ENCODE results near the gene OSBPL2. TPM values are rescaled to one million over a fixed set of nuclear protein-coding genes. Genes with fewer than 3 reads are reported as not detected.

The OSBPL2 gene
- total and polyA plus RNA-seq, 4 donors, result 9.9 to 19.7 (median 12.3) TPM

GRCh38 chr20:62202676-62203377, 35.5 kb upstream of the OSBPL2 start:
- Histone ChIP-seq H3K4me1 (ENCODE audit: control insufficient read depth in 4 of 4, insufficient read depth in 4 of 4, low read length in 3 of 4) (no peaks in the 10 kb centered on the region), H3K27me3 (ENCODE audit: control insufficient read depth in 4 of 4, insufficient read depth in 4 of 4, low read length in 3 of 4) (no peaks in the 10 kb centered on the region), H3K36me3 (ENCODE audit: control insufficient read depth in 4 of 4, insufficient read depth in 3 of 4, low read depth in 1 of 4, low read length in 3 of 4) (peaks cover 17 to 46% (median 26%) of the 10 kb centered on the region in 4 donors), H3K27ac (ENCODE audit: low read depth in 1 of 2, low read length in 2 of 2) (no peak overlapping the region), H3K4me3 (ENCODE audit: low read depth in 1 of 3, low read length in 3 of 3) (no peak overlapping the region), H3K9me3 (ENCODE audit: control insufficient read depth in 4 of 4, low read length in 3 of 4) (no peaks in the 10 kb centered on the region), H3K9ac (ENCODE audit: low read depth in 1 of 2, low read length in 2 of 2) (no peak overlapping the region)
- no peak for DNase-seq (ENCODE audit: low spot score)
- no peak for TF ChIP-seq YY1 (IDR thresholded peaks at IDR 0.05)
- TF ChIP-seq EGR1 (IDR thresholded peaks at IDR 0.05; ENCODE audit: low read depth in 2 of 2), result no peak
- no peak for TF ChIP-seq CTCF (IDR thresholded peaks at IDR 0.05; ENCODE audit: low read depth, low read length, missing input control)
- no peak for TF ChIP-seq RXRA (IDR thresholded peaks at IDR 0.05)
- no peak for TF ChIP-seq HNF4G (IDR thresholded peaks at IDR 0.05)
- no peak for TF ChIP-seq MAX (IDR thresholded peaks at IDR 0.05)
- no peak for TF ChIP-seq SP1 (IDR thresholded peaks at IDR 0.05)
- TF ChIP-seq HNF4A (conservative IDR thresholded peaks at IDR 0.05), result no peak
- TF ChIP-seq FOXA2 (IDR thresholded peaks at IDR 0.05), result no peak
- TF ChIP-seq, protein P1, sequence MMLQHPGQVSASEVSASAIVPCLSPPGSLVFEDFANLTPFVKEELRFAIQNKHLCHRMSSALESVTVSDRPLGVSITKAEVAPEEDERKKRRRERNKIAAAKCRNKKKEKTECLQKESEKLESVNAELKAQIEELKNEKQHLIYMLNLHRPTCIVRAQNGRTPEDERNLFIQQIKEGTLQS (IDR thresholded peaks at IDR 0.05), result no peak
- TF ChIP-seq ZBTB33 (IDR thresholded peaks at IDR 0.05), result no peak
- no peak for TF ChIP-seq FOXA1 (IDR thresholded peaks at IDR 0.05)
- no peak for TF ChIP-seq GABPA (IDR thresholded peaks at IDR 0.05 in 1 of 2, conservative IDR thresholded peaks at IDR 0.05 in 1 of 2)
- TF ChIP-seq RAD21 (IDR thresholded peaks at IDR 0.05), result no peak
- TF ChIP-seq TAF1 (conservative IDR thresholded peaks at IDR 0.05), result no peak
- no peak for TF ChIP-seq NR2F2 (IDR thresholded peaks at IDR 0.05)
- TF ChIP-seq, protein P2, sequence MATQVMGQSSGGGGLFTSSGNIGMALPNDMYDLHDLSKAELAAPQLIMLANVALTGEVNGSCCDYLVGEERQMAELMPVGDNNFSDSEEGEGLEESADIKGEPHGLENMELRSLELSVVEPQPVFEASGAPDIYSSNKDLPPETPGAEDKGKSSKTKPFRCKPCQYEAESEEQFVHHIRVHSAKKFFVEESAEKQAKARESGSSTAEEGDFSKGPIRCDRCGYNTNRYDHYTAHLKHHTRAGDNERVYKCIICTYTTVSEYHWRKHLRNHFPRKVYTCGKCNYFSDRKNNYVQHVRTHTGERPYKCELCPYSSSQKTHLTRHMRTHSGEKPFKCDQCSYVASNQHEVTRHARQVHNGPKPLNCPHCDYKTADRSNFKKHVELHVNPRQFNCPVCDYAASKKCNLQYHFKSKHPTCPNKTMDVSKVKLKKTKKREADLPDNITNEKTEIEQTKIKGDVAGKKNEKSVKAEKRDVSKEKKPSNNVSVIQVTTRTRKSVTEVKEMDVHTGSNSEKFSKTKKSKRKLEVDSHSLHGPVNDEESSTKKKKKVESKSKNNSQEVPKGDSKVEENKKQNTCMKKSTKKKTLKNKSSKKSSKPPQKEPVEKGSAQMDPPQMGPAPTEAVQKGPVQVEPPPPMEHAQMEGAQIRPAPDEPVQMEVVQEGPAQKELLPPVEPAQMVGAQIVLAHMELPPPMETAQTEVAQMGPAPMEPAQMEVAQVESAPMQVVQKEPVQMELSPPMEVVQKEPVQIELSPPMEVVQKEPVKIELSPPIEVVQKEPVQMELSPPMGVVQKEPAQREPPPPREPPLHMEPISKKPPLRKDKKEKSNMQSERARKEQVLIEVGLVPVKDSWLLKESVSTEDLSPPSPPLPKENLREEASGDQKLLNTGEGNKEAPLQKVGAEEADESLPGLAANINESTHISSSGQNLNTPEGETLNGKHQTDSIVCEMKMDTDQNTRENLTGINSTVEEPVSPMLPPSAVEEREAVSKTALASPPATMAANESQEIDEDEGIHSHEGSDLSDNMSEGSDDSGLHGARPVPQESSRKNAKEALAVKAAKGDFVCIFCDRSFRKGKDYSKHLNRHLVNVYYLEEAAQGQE (IDR thresholded peaks at IDR 0.05), result no peak
- TF ChIP-seq JUND (IDR thresholded peaks at IDR 0.05), result no peak
- WGBS, result 93% methylated on average over 23 of the region's 23 CpGs

Measured in liver (tissue), 9 donors.